Liver (tissue), 9 donors: ENCODE results near the gene CCDC15. TPM values are rescaled to one million over a fixed set of nuclear protein-coding genes. Genes with fewer than 3 reads are reported as not detected.

Experiments used
- DNase-seq: peaks from one replicate; pipeline ENCODE4 v3.0.0-alpha.2; 2017; ENCODE audit warnings: low spot score
- H3K27ac ChIP-seq, 2 donors: one replicate each; pipeline ENCODE4 v1.7.0; 2013; ENCODE audit warnings: inconsistent platforms in 2 of 2, low read length in 2 of 2, control low read depth in 1 of 2, low read depth in 1 of 2, mild to moderate bottlenecking in 1 of 2
- H3K27me3 ChIP-seq, 4 donors: one replicate each; pipeline versions ENCODE4 v1.6.1 to v1.7.0; 2013; ENCODE audit warnings: low read length in 3 of 4, inconsistent platforms in 1 of 4, mild to moderate bottlenecking in 1 of 4, moderate library complexity in 1 of 4; ENCODE audit not compliant: control insufficient read depth in 4 of 4, insufficient read depth in 4 of 4
- H3K36me3 ChIP-seq, 4 donors: one replicate each; pipeline versions ENCODE4 v1.6.1 to v1.7.0; 2013; ENCODE audit warnings: low read length in 3 of 4, mild to moderate bottlenecking in 3 of 4, low read depth in 1 of 4, moderate library complexity in 1 of 4; ENCODE audit not compliant: control insufficient read depth in 4 of 4, insufficient read depth in 3 of 4
- H3K4me1 ChIP-seq, 4 donors: one replicate each; pipeline versions ENCODE4 v1.6.1 to v1.7.0; 2013; ENCODE audit warnings: low read length in 3 of 4, mild to moderate bottlenecking in 3 of 4, moderate library complexity in 1 of 4; ENCODE audit not compliant: control insufficient read depth in 4 of 4, insufficient read depth in 4 of 4
- H3K4me3 ChIP-seq, 3 donors: one replicate each; pipeline versions ENCODE4 v1.6.1 to v1.7.0; 2013; ENCODE audit warnings: low read length in 3 of 3, control low read depth in 1 of 3, low read depth in 1 of 3, mild to moderate bottlenecking in 1 of 3
- H3K9ac ChIP-seq, 2 donors: one replicate each; pipeline ENCODE4 v1.7.0; 2013; ENCODE audit warnings: low read length in 2 of 2, mild to moderate bottlenecking in 2 of 2, moderate library complexity in 2 of 2, control low read depth in 1 of 2, low read depth in 1 of 2
- H3K9me3 ChIP-seq, 4 donors: one replicate each; pipeline versions ENCODE4 v1.6.1 to v1.7.0; 2013; ENCODE audit warnings: low read length in 3 of 4; ENCODE audit not compliant: control insufficient read depth in 4 of 4
- CTCF ChIP-seq: fragments of 150-350 bp; IDR thresholded peaks from 2 replicates; pipeline ENCODE4 v1.5.1; 2017; ENCODE audit warnings: improper control_type of control experiment, low read depth, low read length; ENCODE audit not compliant: missing input control
- FOXA1 ChIP-seq: IDR thresholded peaks from 2 replicates; pipeline ENCODE4 v1.6.1; 2016; ENCODE audit warnings: antibody characterized with exemption
- FOXA2 ChIP-seq: IDR thresholded peaks from 2 replicates; pipeline ENCODE4 v1.6.1; 2016; ENCODE audit warnings: antibody characterized with exemption
- GABPA ChIP-seq, 2 donors: IDR thresholded peaks in 1 of 2; conservative IDR thresholded peaks in 1 of 2; 2 replicates each; pipeline ENCODE4 v1.6.1; 2016; ENCODE audit warnings: antibody characterized with exemption in 2 of 2, mild to moderate bottlenecking in 1 of 2, moderate library complexity in 1 of 2
- HNF4A ChIP-seq, 2 donors: conservative IDR thresholded peaks; 2 replicates each; pipeline ENCODE4 v1.6.1; 2016; ENCODE audit warnings: antibody characterized with exemption in 2 of 2, mild to moderate bottlenecking in 2 of 2
- HNF4G ChIP-seq: IDR thresholded peaks from 2 replicates; pipeline ENCODE4 v1.6.1; 2016; ENCODE audit warnings: antibody characterized with exemption
- JUND ChIP-seq, 2 donors: IDR thresholded peaks; 2 replicates each; pipeline ENCODE4 v1.6.1; 2016; ENCODE audit warnings: antibody characterized with exemption in 2 of 2
- REST ChIP-seq: IDR thresholded peaks from 2 replicates; pipeline ENCODE4 v1.6.1; 2016; ENCODE audit warnings: antibody characterized with exemption, mild to moderate bottlenecking
- RXRA ChIP-seq, 2 donors: IDR thresholded peaks; 2 replicates each; pipeline ENCODE4 v1.6.1; 2017 to 2018; ENCODE audit warnings: antibody characterized with exemption in 2 of 2, mild to moderate bottlenecking in 1 of 2
- SP1 ChIP-seq: IDR thresholded peaks from 2 replicates; pipeline ENCODE4 v1.6.1; 2018; ENCODE audit warnings: antibody characterized with exemption, mild to moderate bottlenecking
- YY1 ChIP-seq: IDR thresholded peaks from 2 replicates; pipeline ENCODE4 v1.6.1; 2016; ENCODE audit warnings: antibody characterized with exemption, mild to moderate bottlenecking
- ZBTB33 ChIP-seq: IDR thresholded peaks from 2 replicates; pipeline ENCODE4 v1.6.1; 2016; ENCODE audit warnings: antibody characterized with exemption
- WGBS: extraction: QIAGEN DNeasy Blood & Tissue Kit; methylation state at CpG from one replicate; pipeline ENCODE4 v1.1.7; 2013; 5-methylcytosine and 5-hydroxymethylcytosine counted together
- polyA plus RNA-seq, 2 donors: library from polyadenylated mRNA; stranded (reverse) in 1 of 2; unstranded in 1 of 2; fragments of 200-250 nt in 1 of 2; fragments of >200 nt in 1 of 2; fragmentation: Nextera tagmentation in 1 of 2; extraction: Ambion mirVana in 1 of 2; gene quantifications; one replicate each; pipeline versions ENCODE4 v1.2.1 to v1.2.3, GENCODE V29; 2013 to 2015
- total RNA-seq, 2 donors: library from RNA; depleted of rRNA; stranded (reverse); fragments of >200 nt; gene quantifications; one replicate each; pipeline ENCODE4 v1.2.3, GENCODE V29; 2014
- donor health status: healthy.
- donor health status: healthy.
- donor health status: healthy.
- donor health status: healthy.
- donor health status: healthy.

CCDC15 gene
- total and polyA plus RNA-seq, 4 donors, result 0.35 to 3.5 (median 0.88) TPM

- DNase-seq, result no peak
Observed at GRCh38 chr11:125084761-125085231, 130.8 kb downstream of the CCDC15 start.

GRCh38 chr11:125085301-125086081 is 131.5 kb downstream of the CCDC15 start:
- no peak for TF ChIP-seq ZBTB33
- TF ChIP-seq CTCF, result no peak
- no peak for TF ChIP-seq YY1
- TF ChIP-seq FOXA2, result no peak
- no peak for TF ChIP-seq HNF4A (conservative IDR thresholded peaks at IDR 0.05)
- TF ChIP-seq HNF4G, result no peak
- no peak for TF ChIP-seq GABPA (IDR thresholded peaks at IDR 0.05 in 1 of 2, conservative IDR thresholded peaks at IDR 0.05 in 1 of 2)
- TF ChIP-seq SP1, result no peak
- no peak for TF ChIP-seq RXRA (IDR thresholded peaks at IDR 0.05)
- no peak for TF ChIP-seq REST
- no peak for TF ChIP-seq JUND (IDR thresholded peaks at IDR 0.05)
- TF ChIP-seq FOXA1, result no peak
- H3K4me3 ChIP-seq, result no peak overlapping the region
- no peaks in the 10 kb centered on the region for H3K27me3 ChIP-seq
- H3K9ac ChIP-seq, result no peak overlapping the region
- 83% methylated on average over 20 of the region's 20 CpGs for WGBS
- no peaks in the 10 kb centered on the region for H3K9me3 ChIP-seq
- H3K4me1 ChIP-seq, result no peaks in the 10 kb centered on the region
- no peak overlapping the region for H3K27ac ChIP-seq
- no peak for DNase-seq
- H3K36me3 ChIP-seq, result no peaks in the 10 kb centered on the region

More at GRCh38 chr11:125084761-125085231, 130.8 kb downstream of the CCDC15 start:
- 91% methylated on average over 8 of the region's 8 CpGs for WGBS
- H3K27ac ChIP-seq, result no peak overlapping the region
- H3K27me3 ChIP-seq, result no peaks in the 10 kb centered on the region
- no peaks in the 10 kb centered on the region for H3K36me3 ChIP-seq
- H3K4me1 ChIP-seq, result no peaks in the 10 kb centered on the region
- TF ChIP-seq FOXA2, result no peak
- H3K4me3 ChIP-seq, result no peak overlapping the region
- no peak overlapping the region for H3K9ac ChIP-seq
- no peaks in the 10 kb centered on the region for H3K9me3 ChIP-seq
